H1 (cell line): Measurements from ENCODE around the gene SHROOM3. TPM values are rescaled to one million over a fixed set of nuclear protein-coding genes. Genes with fewer than 3 reads are reported as not detected.

ENCODE experiments used
- CTCF ChIA-PET: fragments of 300-600 bp; sonication (Branson Sonifier 250); formaldehyde crosslinking; loops from one replicate; lab custom pipeline; 2021; ENCODE audit not compliant: partially characterized antibody; lab: Charles Lee
- POLR2A ChIA-PET: fragments of 300-600 bp; sonication (Branson Sonifier 250); formaldehyde crosslinking; loops from one replicate; lab custom pipeline; 2021; ENCODE audit warnings: inconsistent platforms; ENCODE audit not compliant: partially characterized antibody; lab: Charles Lee
- DNase-seq, 2 experiments: peaks; one replicate each; pipeline versions ENCODE4 v3.0.0 to v3.0.0-alpha.2; 2010 to 2022; ENCODE audit warnings: low spot score in 2 of 2, low read depth in 1 of 2, mixed read lengths in 1 of 2
- FAIRE-seq: peaks from 2 replicates; lab custom pipeline; 2011; peaks lifted over from hg19 to GRCh38; lab: Jason Lieb, UNC
- H2AFZ ChIP-seq: 2 replicates; pipeline ENCODE4 v1.8.1; 2012; ENCODE audit warnings: low read length, inconsistent platforms
- H2AK5ac ChIP-seq: 2 replicates; pipeline ENCODE4 v1.6.1; 2013; ENCODE audit warnings: low read depth, low read length
- H2BK120ac ChIP-seq: replicated peaks from 2 replicates; pipeline ENCODE3; 2013; ENCODE audit warnings: low read depth, low read length, inconsistent platforms
- H2BK12ac ChIP-seq: 2 replicates; pipeline ENCODE4 v1.6.1; 2013; ENCODE audit warnings: low read depth, low read length
- H2BK15ac ChIP-seq: 2 replicates; pipeline ENCODE4 v1.6.1; 2013; ENCODE audit warnings: low read length
- H2BK20ac ChIP-seq: 2 replicates; pipeline ENCODE4 v1.6.1; 2013; ENCODE audit warnings: low read length
- H2BK5ac ChIP-seq: 2 replicates; pipeline ENCODE4 v1.6.1; 2013; ENCODE audit warnings: low read depth, low read length
- H3K14ac ChIP-seq: 2 replicates; pipeline ENCODE4 v1.6.1; 2013; ENCODE audit warnings: inconsistent platforms; ENCODE audit not compliant: insufficient read length
- H3K18ac ChIP-seq: 2 replicates; pipeline ENCODE4 v1.6.1; 2013; ENCODE audit warnings: low read length; ENCODE audit errors: extremely low read depth
- H3K23ac ChIP-seq: 2 replicates; pipeline ENCODE4 v1.6.1; 2013; ENCODE audit warnings: inconsistent platforms; ENCODE audit not compliant: insufficient read length
- H3K23me2 ChIP-seq: 2 replicates; pipeline ENCODE4 v1.6.1; 2013; ENCODE audit warnings: low read depth, low read length
- H3K27ac ChIP-seq: 2 replicates; pipeline ENCODE4 v1.6.1; 2011; ENCODE audit warnings: low read depth, low read length, inconsistent platforms
- H3K27me3 ChIP-seq, 4 experiments: replicated peaks in 1 of 4; 1 replicate in 1 of 4; 2 replicates in 3 of 4; pipeline versions ENCODE4 v1.6.1 to v1.8.1; 2011 to 2013; ENCODE audit warnings: low read length in 3 of 4, mild to moderate bottlenecking in 3 of 4, inconsistent platforms in 2 of 4, mixed read lengths in 2 of 4, moderate library complexity in 1 of 4; ENCODE audit not compliant: control insufficient read depth in 3 of 4, insufficient read depth in 3 of 4; ENCODE audit errors: extremely low read depth in 1 of 4
- H3K36me3 ChIP-seq, 4 experiments: 2 replicates each; pipeline versions ENCODE4 v1.6.1 to v1.8.1; 2011 to 2013; ENCODE audit warnings: mild to moderate bottlenecking in 4 of 4, low read length in 3 of 4, moderate library complexity in 2 of 4, control low read depth in 1 of 4, inconsistent platforms in 1 of 4; ENCODE audit not compliant: insufficient read depth in 4 of 4, control insufficient read depth in 2 of 4
- H3K4ac ChIP-seq: replicated peaks from 2 replicates; pipeline ENCODE3; 2013; ENCODE audit warnings: low read length, low read depth, mixed read lengths, inconsistent platforms; ENCODE audit not compliant: insufficient read length
- H3K4me1 ChIP-seq, 4 experiments: replicated peaks in 1 of 4; 1 replicate in 1 of 4; 2 replicates in 3 of 4; pipeline versions ENCODE4 v1.6.1 to v1.8.1; 2011 to 2013; ENCODE audit warnings: low read length in 3 of 4, inconsistent platforms in 2 of 4, mixed read lengths in 1 of 4; ENCODE audit not compliant: insufficient read depth in 4 of 4, control insufficient read depth in 3 of 4
- H3K4me2 ChIP-seq, 2 experiments: 2 replicates each; pipeline versions ENCODE4 v1.6.1 to v1.8.1; 2011 to 2013; ENCODE audit warnings: low read depth in 2 of 2, low read length in 2 of 2, control low read depth in 1 of 2, inconsistent platforms in 1 of 2, mild to moderate bottlenecking in 1 of 2; ENCODE audit not compliant: insufficient read depth in 1 of 2
- H3K4me3 ChIP-seq, 4 experiments: fragments of 200-600, 300-600 bp in 1 of 4; sonication (generic), shearing (Covaris generic), sonication (Bioruptor Twin) in 1 of 4; 2 replicates each; pipeline versions ENCODE4 v1.5.1 to v1.8.1; 2011 to 2016; ENCODE audit warnings: low read length in 4 of 4, low read depth in 3 of 4, control low read depth in 2 of 4, inconsistent platforms in 2 of 4, mild to moderate bottlenecking in 2 of 4, mixed read lengths in 1 of 4, moderate library complexity in 1 of 4; ENCODE audit not compliant: insufficient read depth in 2 of 4; ENCODE audit errors: extremely low read depth in 1 of 4
- H3K56ac ChIP-seq: replicated peaks from 2 replicates; pipeline ENCODE3; 2013; ENCODE audit warnings: low read depth, mild to moderate bottlenecking, mixed read lengths, low read length, inconsistent platforms; ENCODE audit not compliant: insufficient read length
- H3K79me1 ChIP-seq: 2 replicates; pipeline ENCODE4 v1.6.1; 2013; ENCODE audit warnings: low read depth, low read length, control low read depth
- H3K79me2 ChIP-seq, 2 experiments: 2 replicates each; pipeline versions ENCODE4 v1.6.1 to v1.8.1; 2012 to 2013; ENCODE audit warnings: low read length in 2 of 2, mild to moderate bottlenecking in 2 of 2, inconsistent platforms in 1 of 2; ENCODE audit not compliant: insufficient read depth in 2 of 2, control insufficient read depth in 1 of 2
- H3K9ac ChIP-seq, 4 experiments: replicated peaks in 1 of 4; 1 replicate in 1 of 4; 2 replicates in 3 of 4; pipeline versions ENCODE4 v1.6.1 to v1.8.1; 2011 to 2013; ENCODE audit warnings: low read depth in 3 of 4, low read length in 3 of 4, control low read depth in 2 of 4, mild to moderate bottlenecking in 2 of 4, moderate library complexity in 2 of 4, inconsistent platforms in 1 of 4; ENCODE audit errors: extremely low read depth in 1 of 4
- H3K9me3 ChIP-seq, 2 experiments: 2 replicates each; pipeline versions ENCODE4 v1.6.1 to v1.8.1; 2012 to 2013; ENCODE audit warnings: mild to moderate bottlenecking in 2 of 2, moderate library complexity in 2 of 2, control low read depth in 1 of 2, inconsistent platforms in 1 of 2, low read depth in 1 of 2, low read length in 1 of 2, mixed read lengths in 1 of 2; ENCODE audit not compliant: insufficient read depth in 2 of 2
- H4K20me1 ChIP-seq, 2 experiments: replicated peaks in 1 of 2; 2 replicates each; pipeline versions ENCODE3 to v1.8.1; 2011 to 2013; ENCODE audit warnings: inconsistent platforms in 2 of 2, low read length in 2 of 2, mild to moderate bottlenecking in 1 of 2; ENCODE audit not compliant: insufficient read depth in 2 of 2, control insufficient read depth in 1 of 2
- H4K5ac ChIP-seq: 2 replicates; pipeline ENCODE4 v1.6.1; 2013; ENCODE audit warnings: low read length, low read depth, mixed read lengths, inconsistent platforms; ENCODE audit not compliant: insufficient read length
- H4K8ac ChIP-seq: 2 replicates; pipeline ENCODE4 v1.8.0; 2013; ENCODE audit warnings: mild to moderate bottlenecking, moderate library complexity, low read length, inconsistent platforms; ENCODE audit not compliant: insufficient read depth; ENCODE audit errors: extremely low read depth
- H4K91ac ChIP-seq: replicated peaks from 2 replicates; pipeline ENCODE3; 2013; ENCODE audit warnings: low read length, mixed read lengths, inconsistent platforms; ENCODE audit not compliant: insufficient read length
- ASH2L ChIP-seq: fragments of 200-600, 300-600 bp; sonication (generic); IDR thresholded peaks from one replicate; pipeline ENCODE4 v1.7.1; 2017; ENCODE audit warnings: low read length
- RAD21 ChIP-seq, 2 experiments: IDR thresholded peaks in 1 of 2; conservative IDR thresholded peaks in 1 of 2; 2 replicates each; pipeline ENCODE4 v1.6.1; 2011; ENCODE audit warnings: low read depth in 2 of 2, low read length in 2 of 2, improper control_type of control experiment in 1 of 2, inconsistent platforms in 1 of 2, mild to moderate bottlenecking in 1 of 2, moderate library complexity in 1 of 2
- whole genome bisulfite sequencing, 2 experiments: shearing (Covaris generic) in 1 of 2; methylation state at CpG; one replicate each; pipeline versions ENCODE4 v1.1.6 to v1.1.7; 2013 to 2015; ENCODE audit warnings: low lambda C conversion rate in 2 of 2, mixed read lengths in 2 of 2, inconsistent platforms in 1 of 2, low coverage in 1 of 2, missing lambda C conversion rate in 1 of 2; ENCODE audit not compliant: insufficient replicate concordance in 2 of 2, insufficient coverage in 1 of 2, insufficient read length in 1 of 2; ENCODE audit errors: extremely low coverage in 1 of 2, missing lambda C conversion rate in 1 of 2; 5-methylcytosine and 5-hydroxymethylcytosine counted together
- polyA plus RNA-seq, 7 experiments: library from polyadenylated mRNA; depleted of rRNA in 3 of 7; stranded (reverse) in 5 of 7; unstranded in 2 of 7; fragments of >200 nt in 5 of 7; fragments of 200-250 nt in 2 of 7; gene quantifications; 1 replicate in 5 of 7; 2 replicates in 1 of 7; 4 replicates in 1 of 7; pipeline versions ENCODE4 v1.2.1 to v1.2.3, GENCODE V29; 2011 to 2013; ENCODE audit warnings: missing spikeins in 2 of 7, mixed read lengths in 2 of 7
- total RNA-seq: library from RNA; stranded (reverse); fragmentation: NEBNext Ultra II Directional; extraction: Animal tissue kit (Norgen Biotek cat#: 25700); gene quantifications from 2 replicates; pipeline ENCODE4 v1.2.1, GENCODE V29; 2021

The SHROOM3 gene
- total and polyA plus RNA-seq, 2 of the 8 experiments (the other 6 are each of a cell fraction or from before 2014, with no cell fraction given): 15.8 to 34.0 TPM

DNA sequence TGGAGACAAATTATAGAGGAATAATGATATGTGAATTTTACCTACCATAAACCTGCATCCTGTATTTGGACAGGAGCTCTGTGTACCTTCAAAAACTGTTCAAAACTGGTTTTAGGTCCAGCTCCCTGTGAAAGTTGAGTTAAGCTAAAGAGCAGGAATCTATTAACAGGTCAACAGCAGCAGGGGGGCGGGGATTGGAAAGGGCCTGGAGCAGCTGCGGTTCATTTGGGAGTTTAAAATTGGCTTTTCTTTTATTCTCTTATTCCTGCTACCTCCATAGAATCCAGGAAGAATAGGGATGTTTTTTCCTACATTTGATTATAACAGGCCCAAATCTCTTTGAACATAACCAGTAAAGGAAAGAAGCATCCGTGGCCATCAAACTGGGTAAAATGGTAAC, 23.8 kb downstream of the SHROOM3 start:
- Histone ChIP-seq H4K8ac (no peak overlapping the region), H2AFZ (no peak overlapping the region), H3K27ac (peak overlapping the region; percentile 77), H4K91ac (peak overlapping the region; percentile 35), H3K23ac (no peak overlapping the region), H3K56ac (no peak overlapping the region), H4K5ac (no peak overlapping the region), H2BK20ac (peak overlapping the region; percentile 55), H3K18ac (no peak overlapping the region), H3K4me1 (peaks cover 3 to 10% (median 9%) of the 10 kb centered on the region in 4 experiments; a peak in 5 of 7 replicates), H2AK5ac (no peak overlapping the region), H3K23me2 (no peaks in the 10 kb centered on the region), H3K79me2 (no peaks in the 10 kb centered on the region), H2BK15ac (no peak overlapping the region), H2BK120ac (no peak overlapping the region), H4K20me1 (no peaks in the 10 kb centered on the region), H3K14ac (no peak overlapping the region), H2BK5ac (peak overlapping the region; percentile 79), H3K36me3 (peaks cover 0 to 7% (median 1%) of the 10 kb centered on the region in 4 experiments; a peak in 1 of 8 replicates), H3K4me2 (peak overlapping the region; percentile 56 to 59), H3K9me3 (peaks cover 16% of the 10 kb centered on the region in 2 experiments), H3K9ac (peak overlapping the region in 2 of 4 experiments; percentile 31 to 71; a peak in 3 of 7 replicates), H3K4ac (no peak overlapping the region), H3K79me1 (no peaks in the 10 kb centered on the region), H2BK12ac (peak overlapping the region; percentile 96; the same call in 1 of the 2 replicates), H3K27me3 (no peaks in the 10 kb centered on the region), H3K4me3 (peak overlapping the region in 2 of 4 experiments; percentile 16 to 23; a peak in 3 of 8 replicates)
- FAIRE-seq: no peak
- POLR2A ChIA-PET: interaction anchor here (1.0 to 2.6 kb wide), 9 partner anchors 9 to 310 kb away, joined by 3 to 15 read pairs (median 4); partner anchors contain the start of genes NUP54 and SHROOM3
- TF ChIP-seq RAD21 (IDR thresholded peaks at IDR 0.05 in 1 of 2, conservative IDR thresholded peaks at IDR 0.05 in 1 of 2; ENCODE audit: low read depth in 2 of 2, low read length in 2 of 2) (no peak), ASH2L (peak; percentile 77)
- CTCF ChIA-PET: interaction anchor here (1.5 to 2.1 kb wide), 2 partner anchors 23 to 35 kb away, joined by 3 to 9 read pairs; partner anchors contain the start of gene SHROOM3
- DNase-seq: no peak
- 15% methylated on average over 3 of the region's 3 CpGs; no CpG with 5 or more reads in 1 of the 2 experiments for WGBS, 2 experiments
